HG02642 (cell line): ENCODE measurements around the gene CHD9.
"Not testable (repeated sequence)": the region's sequence is repeated elsewhere in the genome, so short reads cannot be mapped to it uniquely, and the experiment has no call there.

Source experiments
- ATAC-seq: cut with Tn5 transposase; IDR thresholded peaks from one replicate; pipeline ENCODE4 v1.9.1; 2021; ENCODE audit warnings: mild to moderate bottlenecking; ENCODE audit not compliant: unreplicated experiment, poor library complexity

Gene CHD9

DNA sequence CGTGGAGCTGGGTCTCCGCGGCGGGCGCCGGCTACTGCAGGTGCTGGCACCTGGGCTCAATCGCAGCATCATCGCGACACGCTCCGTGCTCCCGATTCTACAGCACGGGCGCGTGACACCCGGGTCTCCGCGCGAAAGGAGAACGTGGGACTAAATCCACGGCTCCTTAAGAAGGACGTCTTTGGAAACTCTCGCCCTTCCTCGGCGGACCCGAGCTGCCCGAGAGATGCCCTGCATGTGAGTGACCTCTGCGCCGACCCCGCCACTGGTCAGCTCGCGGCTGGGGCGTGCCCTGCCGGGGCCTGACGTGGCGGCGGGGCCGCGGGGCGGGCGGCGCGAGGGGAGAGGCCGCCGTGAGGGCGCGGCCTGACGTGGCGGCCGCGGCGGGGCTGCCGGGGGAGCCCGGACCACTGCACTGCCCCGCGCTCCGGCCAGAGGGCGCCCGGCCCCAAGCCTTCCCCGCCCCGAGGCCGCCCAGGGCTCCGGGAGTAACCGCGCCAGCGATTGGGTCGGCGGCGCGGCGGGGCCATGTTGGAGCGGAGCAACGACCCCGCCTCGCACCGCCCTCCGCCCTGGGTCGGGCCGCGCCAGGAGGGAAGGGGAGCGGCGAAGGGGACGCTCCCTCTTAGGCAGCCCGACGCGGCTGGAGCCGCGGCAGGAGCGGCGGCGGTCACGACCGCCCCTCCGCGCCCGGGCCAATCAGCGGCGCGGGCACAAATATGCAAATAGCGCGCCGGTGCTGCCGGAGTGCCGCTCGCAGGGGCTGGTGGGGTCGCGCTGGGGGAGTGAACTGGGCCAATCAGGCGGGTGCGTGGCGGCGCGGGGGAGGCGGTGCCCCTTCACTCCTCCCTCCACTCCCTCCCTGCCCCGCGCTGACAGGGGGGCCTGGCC, 75.6 kb downstream of the CHD9 start:
- peak; percentile 86 for ATAC-seq

DNA sequence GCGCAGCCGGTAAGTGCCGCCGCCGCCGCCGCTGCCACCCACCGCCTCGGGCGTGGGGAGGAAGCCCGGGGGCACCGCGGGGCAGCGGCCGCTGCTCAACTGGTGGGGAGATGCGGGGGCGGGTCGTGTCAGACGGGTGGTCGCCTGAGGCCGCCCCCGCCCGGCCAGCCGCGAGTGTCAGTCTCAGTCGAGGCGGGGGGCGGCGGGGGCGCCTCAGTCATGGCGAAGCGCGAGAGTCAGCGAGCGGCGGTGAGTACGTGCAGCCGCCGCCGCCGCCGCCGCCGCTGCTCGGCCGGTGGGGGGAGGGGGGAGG, 76.2 kb downstream of the CHD9 start:
- ATAC-seq = peak; percentile 1

DNA sequence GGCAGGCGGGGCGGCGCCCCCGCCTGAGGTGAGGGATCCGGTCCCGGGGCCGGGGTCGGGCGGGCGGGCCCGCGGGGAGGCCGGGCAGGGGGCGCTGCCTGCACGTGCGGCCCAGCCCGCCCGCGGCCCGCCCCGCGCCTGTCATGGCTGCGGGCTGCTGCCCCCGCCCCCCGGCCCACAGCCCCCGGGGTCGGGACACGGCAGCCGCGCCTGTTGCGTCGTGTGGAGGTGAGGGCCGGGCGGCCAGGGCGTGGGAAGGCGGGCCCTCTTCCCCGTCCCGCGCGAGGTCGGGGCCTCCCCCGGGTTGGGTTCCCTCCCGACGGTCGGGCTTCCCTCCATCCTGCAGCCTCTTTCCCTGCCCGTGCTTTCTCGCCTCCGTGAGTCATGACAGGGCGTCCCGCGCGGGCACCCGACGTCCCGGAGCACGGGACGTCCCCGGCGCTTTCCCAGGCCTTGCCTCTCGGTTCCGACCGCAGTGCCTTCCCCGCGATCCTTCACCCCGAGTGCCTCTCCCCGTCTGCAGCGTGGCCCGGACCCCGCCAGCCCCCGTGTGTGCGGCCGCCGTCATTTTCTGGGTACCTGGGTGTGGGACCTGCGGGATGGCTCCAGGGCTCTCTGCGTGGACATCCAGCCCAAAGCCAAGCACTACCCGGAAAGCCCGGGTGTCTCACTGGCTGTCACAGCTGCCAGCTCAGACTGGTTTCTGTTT, 76.7 kb downstream of the CHD9 start:
- peak; percentile 22 for ATAC-seq

DNA sequence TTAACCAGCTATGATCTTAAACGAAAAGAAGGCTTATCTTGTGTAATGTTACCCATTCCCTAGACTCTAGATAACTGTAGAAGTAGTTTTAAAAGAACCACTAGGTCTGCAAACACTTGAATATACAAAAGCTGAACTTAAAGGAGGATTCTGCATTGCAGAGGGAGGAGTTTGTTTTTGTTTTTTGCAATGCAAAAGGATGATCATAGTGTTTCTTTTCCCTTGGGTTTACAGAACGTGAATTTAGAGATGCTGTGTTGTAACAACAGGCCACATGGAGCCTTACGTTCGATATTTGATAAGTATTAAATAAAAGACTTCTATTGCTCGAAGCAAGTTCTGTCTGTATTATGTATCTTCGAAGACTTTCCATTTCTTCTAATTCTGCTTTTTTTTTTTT, 77.6 kb downstream of the CHD9 start:
- no peak for ATAC-seq

DNA sequence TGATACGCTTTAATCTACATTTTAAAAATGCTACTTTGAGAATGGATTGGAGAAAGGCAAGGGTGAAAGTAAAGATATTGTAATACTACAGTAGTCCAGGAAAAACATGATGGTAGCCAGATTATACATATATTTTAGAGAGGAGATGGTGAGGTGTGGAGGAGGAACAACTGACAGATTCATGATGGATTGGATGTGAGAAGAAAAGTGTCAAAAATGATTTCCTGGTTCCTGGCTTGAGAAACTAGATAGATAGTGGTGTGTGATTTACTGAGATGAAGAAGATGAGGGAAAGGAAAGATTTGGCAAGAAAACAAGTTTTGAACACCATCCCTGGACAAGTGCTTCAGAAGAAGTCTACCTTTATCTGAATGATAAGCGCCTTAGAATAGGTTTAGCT, 80.5 kb downstream of the CHD9 start:
- ATAC-seq = no peak

DNA sequence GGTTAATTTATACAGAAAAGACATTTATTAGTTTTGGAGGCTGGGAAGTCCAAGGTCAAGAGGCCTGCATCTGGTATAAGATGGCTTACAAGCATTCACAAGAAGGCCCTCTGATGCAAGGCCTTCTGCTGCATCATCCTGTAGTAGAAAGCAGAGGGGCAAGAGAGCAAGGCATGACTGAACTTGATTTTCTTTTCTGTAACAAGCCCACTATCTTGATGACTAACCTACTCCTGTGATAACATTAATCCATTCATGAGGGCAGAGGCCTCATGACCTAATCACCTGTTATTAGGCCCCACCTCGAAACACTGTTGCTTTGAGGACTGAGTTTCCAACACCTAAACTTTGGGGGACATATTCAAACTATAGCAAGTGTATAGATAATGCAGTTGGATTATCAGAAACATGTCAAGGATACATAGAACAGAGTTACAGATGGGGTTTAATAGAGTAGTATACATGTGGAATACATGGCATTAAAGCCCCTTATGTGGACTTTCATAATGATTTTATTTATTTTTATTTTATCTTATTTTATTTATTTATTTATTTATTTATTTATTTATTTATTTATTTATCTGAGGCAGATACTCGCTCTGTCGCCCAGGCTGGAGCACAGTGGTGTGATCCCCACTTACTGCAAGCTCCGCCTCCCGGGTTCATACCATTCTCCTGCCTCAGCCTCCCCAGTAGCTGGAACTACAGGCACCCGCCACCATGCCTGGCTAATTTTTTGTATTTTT, 88.2 kb downstream of the CHD9 start:
- ATAC-seq = no peak

DNA sequence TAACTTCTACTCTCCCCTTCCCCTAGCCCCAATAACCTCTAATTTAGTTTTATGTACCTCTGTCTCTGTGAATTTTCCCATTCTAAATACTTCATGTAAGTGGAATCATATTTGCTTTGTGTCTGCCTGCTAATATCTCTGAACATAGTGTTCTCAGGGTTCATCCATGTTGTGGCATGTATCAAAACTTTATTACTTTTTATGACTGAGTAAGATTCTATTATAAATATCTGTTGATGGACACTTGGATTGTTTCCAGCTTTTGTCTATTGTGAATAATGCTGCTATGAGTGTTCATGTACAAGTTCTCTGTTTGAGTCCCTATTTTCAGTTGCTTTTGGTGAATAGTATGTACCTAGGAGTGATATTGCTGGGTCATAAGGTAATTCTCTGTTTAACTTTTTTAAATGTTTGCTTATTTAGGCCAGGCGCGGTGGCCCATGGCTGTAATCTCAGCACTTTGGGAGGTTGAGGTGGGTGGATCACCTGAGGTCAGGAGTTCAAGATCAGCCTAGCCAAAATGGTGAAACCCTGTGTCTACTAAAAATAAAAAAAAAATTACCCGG, 92.8 kb downstream of the CHD9 start:
- no peak for ATAC-seq

DNA sequence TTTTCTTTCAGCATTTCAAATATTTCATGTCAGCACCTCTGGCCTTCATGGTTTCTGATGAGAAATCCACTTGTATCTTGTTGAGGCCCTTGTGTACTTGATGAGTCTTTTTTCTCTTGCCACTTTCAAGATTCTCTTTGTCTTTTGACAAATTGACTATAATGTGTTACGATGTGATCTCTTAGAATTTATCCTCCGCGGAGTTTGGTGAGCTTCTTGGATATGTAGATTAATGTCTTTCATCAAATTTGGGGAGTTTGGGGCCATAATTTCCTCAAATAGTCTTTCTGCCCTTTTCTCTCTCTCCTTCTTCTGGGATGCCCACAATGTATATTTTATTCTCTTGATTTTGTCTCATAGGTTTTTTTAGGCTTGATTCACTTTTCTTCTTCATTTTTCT, 96.0 kb downstream of the CHD9 start:
- no peak for ATAC-seq

DNA sequence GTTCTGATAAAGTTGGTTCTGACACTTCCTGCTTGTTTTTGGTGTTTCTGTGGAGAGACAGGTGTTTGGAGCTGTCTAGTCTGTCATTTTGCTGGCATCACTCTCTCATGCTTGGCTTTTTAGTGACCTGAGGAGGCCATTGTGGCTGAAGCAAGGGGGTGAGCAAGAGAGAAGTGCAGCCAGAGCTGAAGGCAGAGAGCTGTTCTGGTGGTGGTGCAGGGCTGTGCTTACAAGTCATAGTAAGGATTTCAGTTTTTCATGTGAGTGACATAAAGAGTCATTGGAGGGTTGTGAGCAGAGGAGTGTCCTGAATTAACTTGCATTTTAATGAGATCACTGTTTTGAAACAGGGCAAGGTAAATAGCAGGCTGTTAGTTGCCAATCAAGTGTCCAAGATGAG, 97.5 kb downstream of the CHD9 start:
- no peak for ATAC-seq

DNA sequence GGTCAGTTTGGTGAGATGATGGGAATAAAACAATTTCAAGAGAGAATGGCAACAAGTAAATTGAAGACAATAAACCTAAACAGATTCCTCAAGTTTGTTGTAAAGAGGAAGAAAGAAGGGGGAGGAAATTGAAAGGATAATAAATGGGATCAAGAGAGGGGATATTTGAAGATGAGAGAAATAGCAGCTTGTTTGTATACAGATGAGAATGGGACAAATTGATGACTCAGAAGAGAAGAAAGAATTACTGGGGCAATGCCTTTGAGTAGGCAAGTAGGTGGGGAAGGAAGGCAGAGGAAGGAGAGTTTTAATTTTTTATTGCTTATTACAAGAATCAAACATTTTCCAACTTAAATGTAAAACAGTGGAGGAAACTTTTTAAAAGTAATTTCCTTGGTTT, 98.3 kb downstream of the CHD9 start:
- no peak for ATAC-seq

DNA sequence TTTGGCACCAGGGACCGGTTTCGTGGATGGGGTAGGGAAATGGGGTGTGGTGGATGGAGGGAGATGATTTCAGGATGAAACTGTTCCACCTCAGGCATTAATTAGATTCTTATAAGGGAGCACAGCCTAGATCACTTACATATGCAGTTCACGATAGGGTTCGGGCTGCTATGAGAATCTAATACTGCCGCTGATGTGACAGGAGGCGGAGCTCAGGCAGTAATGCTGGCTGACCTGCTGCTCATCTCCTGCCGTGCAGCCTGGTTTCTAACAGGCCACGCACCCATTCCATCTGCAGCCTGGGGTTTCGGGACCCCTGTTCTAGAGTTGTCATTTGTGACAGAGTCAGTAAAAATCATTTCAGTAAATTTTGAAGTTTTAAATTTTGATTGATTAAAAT, 99.7 kb downstream of the CHD9 start:
- ATAC-seq = no peak

DNA sequence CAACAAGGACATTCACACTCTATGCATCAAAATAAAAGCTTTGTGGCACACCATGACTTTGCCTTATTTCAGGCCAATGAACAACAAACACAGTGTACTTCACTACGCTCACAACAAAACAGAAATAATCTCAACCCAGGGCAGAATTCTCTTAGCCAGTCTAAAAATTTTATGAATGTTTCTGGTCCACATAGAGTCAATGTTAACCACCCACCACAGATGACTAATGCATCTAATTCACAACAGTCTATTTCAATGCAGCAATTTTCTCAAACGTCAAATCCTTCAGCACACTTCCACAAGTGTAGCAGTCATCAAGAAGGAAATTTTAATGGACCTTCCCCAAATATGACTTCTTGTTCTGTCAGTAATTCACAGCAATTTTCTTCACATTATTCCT, 101.7 kb downstream of the CHD9 start:
- ATAC-seq = no peak

DNA sequence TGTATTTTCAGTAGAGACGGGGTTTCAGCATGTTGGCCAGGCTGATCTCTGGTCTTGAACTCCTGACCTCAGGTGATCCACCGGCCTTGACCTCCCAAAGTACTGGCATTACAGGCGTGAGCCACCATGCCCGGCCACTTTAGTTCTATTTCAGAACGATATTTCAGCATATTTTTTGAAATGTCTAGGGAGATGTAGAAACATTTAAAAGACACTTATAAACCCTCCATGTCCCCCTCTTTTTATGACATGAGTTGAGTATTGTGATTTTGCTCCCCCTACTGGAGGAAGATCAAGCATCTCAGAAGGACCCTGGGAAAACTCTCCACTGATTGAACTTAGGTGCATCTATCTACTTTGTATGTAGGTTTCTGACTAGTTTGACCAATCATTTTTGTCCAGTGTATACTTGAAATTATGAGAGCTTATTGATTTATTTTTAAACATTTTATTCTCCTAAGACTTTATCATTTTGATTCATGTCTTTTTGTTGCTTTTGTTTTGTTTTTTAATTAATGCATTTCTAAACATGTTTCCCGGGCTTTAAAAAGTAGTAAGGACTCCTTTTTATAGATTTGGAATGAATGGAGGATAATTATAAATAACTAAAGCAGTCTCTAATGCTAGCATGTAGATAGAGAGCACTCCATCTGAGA, 105.1 kb downstream of the CHD9 start:
- ATAC-seq = no peak

DNA sequence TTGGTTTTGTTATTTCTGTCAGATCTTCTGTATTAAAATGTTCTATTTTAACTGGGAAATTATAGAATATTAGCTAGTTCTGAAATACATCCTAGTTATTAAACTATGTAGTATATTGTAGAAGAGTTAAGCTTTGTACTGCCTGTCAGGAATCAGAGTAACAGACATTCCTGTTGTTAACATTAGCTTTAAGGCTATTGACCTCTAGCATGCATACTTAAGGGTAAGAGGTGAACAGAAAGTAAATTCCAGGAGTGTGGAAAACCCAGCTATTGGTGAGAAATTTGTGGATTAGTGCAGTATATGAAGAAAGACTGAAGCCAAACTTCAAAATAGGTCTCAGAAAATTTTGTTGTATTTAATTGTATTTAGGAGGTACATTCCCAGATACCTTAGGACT, 111.3 kb downstream of the CHD9 start:
- ATAC-seq = no peak

DNA sequence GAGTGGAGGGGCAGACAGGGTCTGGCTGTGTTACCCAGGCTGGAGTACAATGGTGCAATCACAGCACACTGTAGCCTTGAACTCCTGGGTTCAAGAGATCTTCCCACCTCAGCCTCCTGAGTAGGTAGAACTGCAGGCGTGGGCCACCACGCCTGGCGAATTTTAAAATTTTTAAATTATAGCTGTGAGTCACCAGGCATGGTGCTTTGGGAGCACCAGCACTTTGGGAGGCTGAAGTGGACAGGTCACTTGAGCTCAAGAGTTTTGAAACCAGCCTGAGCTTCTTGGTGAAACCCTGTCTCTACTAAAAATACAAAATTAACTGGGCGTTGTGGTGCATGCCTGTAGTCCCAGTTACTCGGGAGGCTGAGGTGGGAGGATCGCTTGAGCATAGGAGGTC, 114.0 kb downstream of the CHD9 start:
- no peak for ATAC-seq

DNA sequence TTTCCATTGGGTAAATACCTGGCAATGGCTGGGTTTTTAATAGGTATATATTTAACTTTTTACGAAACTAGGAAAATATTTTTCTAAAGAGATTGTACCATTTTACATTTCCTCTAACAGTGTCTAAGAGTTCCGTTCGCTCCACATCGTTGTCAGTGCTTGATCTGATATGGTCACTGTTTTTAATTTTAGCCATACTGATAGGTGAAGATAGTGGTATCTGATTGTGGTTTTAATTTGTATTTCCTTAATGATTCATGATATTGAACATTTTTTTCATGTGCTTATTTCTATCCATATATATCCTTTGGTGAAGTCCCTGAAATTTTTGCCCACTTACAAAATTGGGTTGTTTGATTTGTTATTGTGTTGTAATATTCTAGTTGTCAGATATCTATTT, 117.7 kb downstream of the CHD9 start:
- no peak for ATAC-seq

DNA sequence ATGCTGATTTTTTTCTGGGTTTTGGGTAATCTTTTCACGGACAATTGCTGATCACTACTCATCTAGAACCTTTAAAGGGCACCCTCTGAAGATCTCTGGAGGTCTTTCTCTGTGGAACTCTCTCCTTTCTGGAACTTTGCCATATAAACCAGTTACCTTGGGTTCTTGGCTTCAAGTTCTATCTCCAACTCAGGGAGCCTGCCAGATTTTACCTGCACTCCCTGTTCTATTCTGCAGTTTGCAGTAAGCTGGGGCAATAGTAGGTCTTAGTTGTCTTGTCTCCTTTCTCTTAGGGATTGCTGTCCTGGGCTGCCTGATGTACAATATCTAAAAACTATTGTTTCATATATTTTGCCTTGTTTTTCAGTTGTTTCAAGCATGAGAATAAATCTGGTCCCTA, 120.3 kb downstream of the CHD9 start:
- no peak for ATAC-seq

DNA sequence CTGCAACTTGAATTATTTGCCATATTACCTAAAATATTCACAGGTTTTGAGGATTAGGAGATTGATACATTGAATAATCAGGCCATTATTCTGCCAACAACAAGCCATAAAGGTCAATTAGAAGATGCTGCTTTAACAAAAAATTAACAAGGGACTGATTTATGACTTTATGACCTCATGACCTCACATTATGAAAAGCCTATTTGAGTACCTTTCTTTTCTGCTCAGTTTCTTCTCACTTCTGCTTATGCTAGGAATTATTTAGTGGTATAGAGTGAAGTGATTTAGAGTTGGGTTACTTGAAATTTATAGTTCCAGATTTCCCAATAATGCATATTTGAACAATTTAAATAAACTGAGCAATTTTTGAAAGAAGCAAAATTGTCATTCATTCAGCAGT, 121.6 kb downstream of the CHD9 start:
- no peak for ATAC-seq

DNA sequence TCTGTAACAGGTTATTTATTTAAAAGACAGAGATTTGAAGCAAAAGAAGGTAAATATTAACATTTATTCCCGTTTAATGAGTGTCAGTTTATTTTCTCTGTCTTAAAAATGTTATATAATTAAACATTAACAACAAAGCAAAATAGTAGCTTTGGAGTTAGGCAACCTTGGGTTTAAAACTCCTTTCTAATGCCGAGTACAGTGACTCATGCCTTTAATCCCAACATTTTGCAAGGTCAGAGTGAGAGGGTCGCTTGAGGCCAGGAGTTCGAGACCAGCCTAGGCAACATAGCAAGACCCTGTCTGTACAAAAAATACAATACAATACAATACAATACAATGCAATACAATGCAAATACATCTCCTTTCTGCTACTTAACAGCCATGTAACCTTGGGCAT, 128.7 kb downstream of the CHD9 start:
- no peak for ATAC-seq

DNA sequence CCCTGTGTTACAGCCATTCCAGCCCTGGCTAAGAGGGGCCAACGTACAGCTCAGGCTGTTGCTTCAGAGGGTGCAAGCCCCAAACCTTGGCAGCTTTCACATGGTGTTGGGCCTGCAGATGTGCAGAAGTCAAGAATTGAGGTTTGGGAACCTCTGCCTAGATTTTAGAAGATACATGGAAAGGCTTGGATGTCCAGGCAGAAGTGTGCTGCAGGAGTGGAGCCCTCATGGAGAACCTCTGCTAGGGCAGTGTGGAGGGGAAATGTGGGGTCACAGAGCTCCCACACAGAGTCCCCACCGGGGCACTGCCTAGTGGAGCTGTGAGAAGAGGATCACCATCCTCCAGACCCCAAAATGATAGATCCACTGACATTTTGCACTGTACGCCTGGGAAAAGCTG, 130.9 kb downstream of the CHD9 start:
- not testable (repeated sequence) for ATAC-seq

DNA sequence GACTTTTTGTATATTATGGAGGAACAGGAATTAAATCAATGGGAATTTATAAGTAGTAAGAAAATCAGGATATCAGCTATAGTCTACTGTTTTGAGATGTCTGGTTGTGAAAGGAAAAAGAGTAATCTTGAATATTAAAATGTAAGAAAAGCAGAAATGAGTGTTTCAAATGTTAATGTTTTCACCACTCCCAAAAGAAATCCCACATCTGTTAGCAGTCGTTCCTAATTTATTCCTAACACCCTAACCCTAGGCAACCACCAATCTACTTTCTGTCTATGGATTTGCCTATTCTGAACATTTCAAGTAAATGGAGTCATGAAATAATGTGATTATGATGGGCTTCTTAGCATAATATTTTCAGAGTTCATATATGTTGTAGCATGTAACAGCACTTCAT, 133.0 kb downstream of the CHD9 start:
- no peak for ATAC-seq
